HL-60 (cell line): ENCODE results near the gene PAPPA.

Experiments
- GABPA ChIP-seq: IDR thresholded peaks from 2 replicates; pipeline ENCODE4 v1.6.1; 2012; ENCODE audit warnings: low read depth
- POLR2AphosphoS5 ChIP-seq: IDR thresholded peaks from 2 replicates; pipeline ENCODE4 v1.6.1; 2012; ENCODE audit warnings: low read depth
- SPI1 ChIP-seq: IDR thresholded peaks from 2 replicates; pipeline ENCODE4 v1.6.1; 2012; ENCODE audit warnings: low read depth, mild to moderate bottlenecking, borderline replicate concordance
- TF ChIP-seq, protein P1 (sequence below): IDR thresholded peaks from 2 replicates; pipeline ENCODE4 v1.6.1; 2012; ENCODE audit warnings: low read depth; ENCODE audit not compliant: insufficient replicate concordance
- TF ChIP-seq, protein P2 (sequence below): IDR thresholded peaks from one replicate; pipeline ENCODE4 v1.5.1; 2011; ENCODE audit warnings: low read length, control low read depth, inconsistent platforms; ENCODE audit not compliant: insufficient read depth

DNA sequence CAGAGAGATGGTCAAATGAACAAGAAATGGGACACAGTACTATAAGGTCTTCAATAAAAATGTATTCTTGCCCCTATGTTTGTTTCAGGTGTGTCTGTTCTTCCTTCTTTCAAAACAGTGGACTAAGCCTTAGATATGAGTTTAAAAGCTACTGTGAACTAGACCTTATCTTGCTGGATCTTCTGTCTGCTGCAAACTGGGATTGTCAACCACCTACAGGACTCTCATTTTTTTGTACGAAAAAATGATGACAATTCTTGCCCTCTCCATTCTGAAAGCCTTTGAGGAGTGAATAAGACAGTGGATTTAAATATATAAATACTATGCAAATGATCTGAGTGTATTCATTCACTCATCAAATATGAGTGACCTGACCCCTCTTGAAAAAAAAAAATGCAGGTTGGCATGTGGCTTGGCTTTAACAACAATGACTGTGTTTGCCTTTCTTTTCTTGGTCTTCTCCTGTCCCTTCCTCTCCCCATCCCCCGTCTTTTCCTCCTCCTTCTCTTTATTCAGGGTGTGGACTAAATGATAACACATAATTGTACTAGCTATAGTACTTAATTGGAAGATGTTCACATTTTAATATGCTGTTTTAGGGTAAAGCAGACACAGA, 298.0 kb downstream of the PAPPA start:
- TF ChIP-seq, protein P1, sequence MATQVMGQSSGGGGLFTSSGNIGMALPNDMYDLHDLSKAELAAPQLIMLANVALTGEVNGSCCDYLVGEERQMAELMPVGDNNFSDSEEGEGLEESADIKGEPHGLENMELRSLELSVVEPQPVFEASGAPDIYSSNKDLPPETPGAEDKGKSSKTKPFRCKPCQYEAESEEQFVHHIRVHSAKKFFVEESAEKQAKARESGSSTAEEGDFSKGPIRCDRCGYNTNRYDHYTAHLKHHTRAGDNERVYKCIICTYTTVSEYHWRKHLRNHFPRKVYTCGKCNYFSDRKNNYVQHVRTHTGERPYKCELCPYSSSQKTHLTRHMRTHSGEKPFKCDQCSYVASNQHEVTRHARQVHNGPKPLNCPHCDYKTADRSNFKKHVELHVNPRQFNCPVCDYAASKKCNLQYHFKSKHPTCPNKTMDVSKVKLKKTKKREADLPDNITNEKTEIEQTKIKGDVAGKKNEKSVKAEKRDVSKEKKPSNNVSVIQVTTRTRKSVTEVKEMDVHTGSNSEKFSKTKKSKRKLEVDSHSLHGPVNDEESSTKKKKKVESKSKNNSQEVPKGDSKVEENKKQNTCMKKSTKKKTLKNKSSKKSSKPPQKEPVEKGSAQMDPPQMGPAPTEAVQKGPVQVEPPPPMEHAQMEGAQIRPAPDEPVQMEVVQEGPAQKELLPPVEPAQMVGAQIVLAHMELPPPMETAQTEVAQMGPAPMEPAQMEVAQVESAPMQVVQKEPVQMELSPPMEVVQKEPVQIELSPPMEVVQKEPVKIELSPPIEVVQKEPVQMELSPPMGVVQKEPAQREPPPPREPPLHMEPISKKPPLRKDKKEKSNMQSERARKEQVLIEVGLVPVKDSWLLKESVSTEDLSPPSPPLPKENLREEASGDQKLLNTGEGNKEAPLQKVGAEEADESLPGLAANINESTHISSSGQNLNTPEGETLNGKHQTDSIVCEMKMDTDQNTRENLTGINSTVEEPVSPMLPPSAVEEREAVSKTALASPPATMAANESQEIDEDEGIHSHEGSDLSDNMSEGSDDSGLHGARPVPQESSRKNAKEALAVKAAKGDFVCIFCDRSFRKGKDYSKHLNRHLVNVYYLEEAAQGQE: no peak
- TF ChIP-seq, protein P2, sequence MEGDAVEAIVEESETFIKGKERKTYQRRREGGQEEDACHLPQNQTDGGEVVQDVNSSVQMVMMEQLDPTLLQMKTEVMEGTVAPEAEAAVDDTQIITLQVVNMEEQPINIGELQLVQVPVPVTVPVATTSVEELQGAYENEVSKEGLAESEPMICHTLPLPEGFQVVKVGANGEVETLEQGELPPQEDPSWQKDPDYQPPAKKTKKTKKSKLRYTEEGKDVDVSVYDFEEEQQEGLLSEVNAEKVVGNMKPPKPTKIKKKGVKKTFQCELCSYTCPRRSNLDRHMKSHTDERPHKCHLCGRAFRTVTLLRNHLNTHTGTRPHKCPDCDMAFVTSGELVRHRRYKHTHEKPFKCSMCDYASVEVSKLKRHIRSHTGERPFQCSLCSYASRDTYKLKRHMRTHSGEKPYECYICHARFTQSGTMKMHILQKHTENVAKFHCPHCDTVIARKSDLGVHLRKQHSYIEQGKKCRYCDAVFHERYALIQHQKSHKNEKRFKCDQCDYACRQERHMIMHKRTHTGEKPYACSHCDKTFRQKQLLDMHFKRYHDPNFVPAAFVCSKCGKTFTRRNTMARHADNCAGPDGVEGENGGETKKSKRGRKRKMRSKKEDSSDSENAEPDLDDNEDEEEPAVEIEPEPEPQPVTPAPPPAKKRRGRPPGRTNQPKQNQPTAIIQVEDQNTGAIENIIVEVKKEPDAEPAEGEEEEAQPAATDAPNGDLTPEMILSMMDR: no peak
- TF ChIP-seq SPI1 (no peak), POLR2AphosphoS5 (no peak), GABPA (no peak)
